SH-SY5Y (cell line): ENCODE data around the gene ARL9.

Experiments
- GATA2 ChIP-seq: IDR thresholded peaks from 2 replicates; pipeline ENCODE4 v1.6.1; 2011; ENCODE audit warnings: mild to moderate bottlenecking, low read depth, low read length
- GATA3 ChIP-seq: IDR thresholded peaks from 2 replicates; pipeline ENCODE4 v1.6.1; 2011; ENCODE audit warnings: low read depth, mild to moderate bottlenecking, low read length, moderate library complexity

DNA sequence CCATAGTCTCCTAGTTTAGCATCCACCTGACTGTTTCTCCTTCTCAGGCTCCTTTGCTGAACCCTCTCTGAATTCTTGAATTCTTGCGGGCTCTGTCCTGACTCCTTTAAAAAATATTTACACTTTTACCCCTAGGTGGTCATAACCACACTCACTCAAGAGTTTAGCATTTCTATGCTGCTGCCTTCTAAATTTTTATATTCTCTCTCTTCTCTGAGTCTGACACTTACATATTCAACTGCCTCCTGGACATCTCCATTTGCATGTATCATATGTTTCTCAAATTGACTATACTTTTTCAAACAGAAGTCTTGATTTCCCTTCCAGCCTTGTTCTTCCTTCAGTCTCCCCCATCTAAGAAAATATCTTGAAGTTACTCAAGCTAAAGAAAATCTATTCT, 31.6 kb downstream of the ARL9 start:
- TF ChIP-seq GATA2, result no peak
- TF ChIP-seq GATA3, result no peak
